Cardiac muscle cell (in vitro differentiated cells and primary cell): Measurements from ENCODE around the gene ASB18. TPM values are rescaled to one million over a fixed set of nuclear protein-coding genes. Genes with fewer than 3 reads are reported as not detected.

Experiments used
- DNase-seq, 2 donors: peaks; one replicate each; pipeline versions ENCODE4 v3.0.0 to v3.0.0-alpha.2; 2010 to 2017; ENCODE audit warnings: low read depth in 1 of 2, low spot score in 1 of 2
- H3K27ac ChIP-seq: fragments of 200-600 bp; sonication (generic); 2 replicates; pipeline ENCODE4 v1.5.1; 2016
- H3K27me3 ChIP-seq: fragments of 200-600 bp; sonication (generic); 2 replicates; pipeline ENCODE4 v1.6.0; 2016; ENCODE audit warnings: control low read depth
- H3K36me3 ChIP-seq: fragments of 200-600 bp; sonication (generic); 2 replicates; pipeline ENCODE4 v1.5.1; 2016; ENCODE audit warnings: control low read depth
- H3K4me1 ChIP-seq: fragments of 200-600 bp; sonication (generic); 2 replicates; pipeline ENCODE4 v1.8.1; 2017; ENCODE audit warnings: low read depth, mild to moderate bottlenecking, mixed run types
- H3K4me3 ChIP-seq: fragments of 200-600 bp; sonication (generic); 2 replicates; pipeline ENCODE4 v1.5.1; 2016; ENCODE audit warnings: mild to moderate bottlenecking
- H3K9me3 ChIP-seq: fragments of 200-600 bp; sonication (generic); 2 replicates; pipeline ENCODE4 v1.5.1; 2017; ENCODE audit warnings: low read depth, mild to moderate bottlenecking, control low read depth
- polyA plus RNA-seq: library from polyadenylated mRNA; unstranded; fragments of >200 nt; fragmentation: Nextera tagmentation; extraction: Ambion mirVana; gene quantifications from 2 replicates; pipeline ENCODE4 v1.2.1, GENCODE V29; 2016
- total RNA-seq: library from RNA; depleted of rRNA; stranded (reverse); fragments of >200 nt; gene quantifications from 2 replicates; pipeline ENCODE4 v1.2.3, GENCODE V29; 2016
- TF ChIP-seq, protein P1 (sequence below): IDR thresholded peaks from 2 replicates; pipeline ENCODE4 v1.5.1; 2012; ENCODE audit warnings: low read depth, mild to moderate bottlenecking, low read length

Gene ASB18
- total and polyA plus RNA-seq, 2 experiments from 2014 or later = 0.70 TPM; not detected in 1

- peaks cover 100% of the 10 kb centered on the region for H3K27me3 ChIP-seq
- H3K9me3 ChIP-seq = no peaks in the 10 kb centered on the region
- no peaks in the 10 kb centered on the region for H3K36me3 ChIP-seq
- peaks cover 7% of the 10 kb centered on the region for H3K4me1 ChIP-seq
- no peak overlapping the region for H3K27ac ChIP-seq
- H3K4me3 ChIP-seq = no peak overlapping the region
- TF ChIP-seq, protein P1, sequence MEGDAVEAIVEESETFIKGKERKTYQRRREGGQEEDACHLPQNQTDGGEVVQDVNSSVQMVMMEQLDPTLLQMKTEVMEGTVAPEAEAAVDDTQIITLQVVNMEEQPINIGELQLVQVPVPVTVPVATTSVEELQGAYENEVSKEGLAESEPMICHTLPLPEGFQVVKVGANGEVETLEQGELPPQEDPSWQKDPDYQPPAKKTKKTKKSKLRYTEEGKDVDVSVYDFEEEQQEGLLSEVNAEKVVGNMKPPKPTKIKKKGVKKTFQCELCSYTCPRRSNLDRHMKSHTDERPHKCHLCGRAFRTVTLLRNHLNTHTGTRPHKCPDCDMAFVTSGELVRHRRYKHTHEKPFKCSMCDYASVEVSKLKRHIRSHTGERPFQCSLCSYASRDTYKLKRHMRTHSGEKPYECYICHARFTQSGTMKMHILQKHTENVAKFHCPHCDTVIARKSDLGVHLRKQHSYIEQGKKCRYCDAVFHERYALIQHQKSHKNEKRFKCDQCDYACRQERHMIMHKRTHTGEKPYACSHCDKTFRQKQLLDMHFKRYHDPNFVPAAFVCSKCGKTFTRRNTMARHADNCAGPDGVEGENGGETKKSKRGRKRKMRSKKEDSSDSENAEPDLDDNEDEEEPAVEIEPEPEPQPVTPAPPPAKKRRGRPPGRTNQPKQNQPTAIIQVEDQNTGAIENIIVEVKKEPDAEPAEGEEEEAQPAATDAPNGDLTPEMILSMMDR = no peak
- DNase-seq = no peak
Measured at GRCh38 chr2:236159778-236160170, 104.4 kb downstream of the ASB18 start.

DNA sequence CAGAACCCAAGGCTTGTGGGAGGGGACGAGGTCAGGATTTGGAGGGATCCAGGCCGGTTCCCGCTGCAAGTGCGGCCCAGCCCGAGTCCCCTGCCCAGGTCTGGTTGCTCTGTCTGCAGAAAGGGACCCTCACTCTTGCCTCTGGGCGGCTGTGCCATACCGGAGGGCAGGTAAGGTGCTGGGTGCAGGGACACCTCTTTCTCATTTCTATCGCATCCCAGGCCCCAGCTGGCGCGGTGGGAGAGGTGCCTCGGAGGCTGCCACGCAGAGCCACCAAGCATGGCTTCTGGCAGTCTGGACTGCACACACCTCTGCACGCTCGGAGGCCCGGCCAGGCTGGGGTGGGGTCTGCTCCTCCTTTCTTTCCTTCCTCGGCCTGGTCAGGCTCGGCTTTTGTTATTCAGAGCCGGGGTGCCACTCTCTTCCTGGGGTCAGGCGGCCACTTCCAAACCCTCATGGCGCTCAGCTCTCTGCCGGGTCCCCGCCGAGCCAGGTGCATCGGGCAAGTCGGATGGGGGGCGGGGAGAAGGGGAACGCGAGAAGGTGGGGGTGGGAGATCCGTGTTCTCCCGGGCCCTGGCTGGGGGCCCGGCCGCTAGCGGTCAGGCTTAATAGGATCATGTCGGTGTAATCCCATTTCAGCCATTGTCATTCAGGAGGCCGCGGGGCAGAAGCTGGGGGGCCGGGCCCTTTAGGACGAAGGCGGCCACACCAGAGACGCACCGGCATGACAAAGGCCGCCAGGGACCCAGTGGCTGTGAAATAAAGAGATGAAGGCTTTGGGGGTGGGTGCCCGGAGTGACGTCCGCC lies 105.0 kb downstream of the ASB18 start:
- no peak overlapping the region for H3K4me3 ChIP-seq
- H3K27me3 ChIP-seq = peaks cover 100% of the 10 kb centered on the region

DNA sequence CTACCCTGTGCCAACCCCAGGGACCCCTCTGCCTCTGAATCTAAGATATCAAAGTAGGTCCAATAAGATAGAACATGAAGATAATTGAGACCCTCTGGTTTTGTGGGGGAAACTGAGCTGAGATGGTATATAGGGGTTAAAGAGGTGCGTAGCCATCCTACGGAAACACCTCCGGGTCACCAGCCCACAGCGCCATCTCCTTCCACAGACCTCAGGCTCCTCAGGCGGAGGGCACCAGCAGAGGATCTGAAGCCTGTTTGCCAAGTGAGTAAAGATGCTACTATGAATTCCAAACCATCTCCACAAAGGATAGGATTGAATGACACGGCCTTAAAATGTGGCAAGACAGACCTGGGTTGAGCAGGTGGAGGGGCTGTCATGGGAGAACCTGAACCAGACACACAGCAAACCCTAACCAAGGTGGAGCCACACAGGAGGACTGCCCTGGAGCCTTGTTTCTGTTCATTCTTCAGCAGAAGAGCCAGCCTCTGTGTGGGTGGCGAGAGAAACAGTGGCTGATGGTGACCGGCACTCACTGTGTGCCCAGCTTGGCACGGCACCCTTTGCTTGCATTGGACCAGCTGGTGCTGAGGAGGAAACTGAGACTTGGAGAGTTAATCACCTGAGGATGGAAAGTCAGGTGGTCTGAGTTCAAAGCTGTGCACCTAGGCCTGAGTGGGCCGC lies 106.2 kb downstream of the ASB18 start:
- Histone ChIP-seq H3K4me3 (no peak overlapping the region), H3K27me3 (peaks cover 91% of the 10 kb centered on the region), H3K4me1 (no peaks in the 10 kb centered on the region), H3K36me3 (no peaks in the 10 kb centered on the region), H3K9me3 (no peaks in the 10 kb centered on the region), H3K27ac (no peak overlapping the region)
- TF ChIP-seq, protein P1 = no peak
- DNase-seq = no peak

More for the DNA sequence above, 105.0 kb downstream of the ASB18 start:
- TF ChIP-seq, protein P1 = no peak
- Histone ChIP-seq H3K4me1 (peaks cover under 1% of the 10 kb centered on the region), H3K9me3 (no peaks in the 10 kb centered on the region), H3K36me3 (no peaks in the 10 kb centered on the region), H3K27ac (no peak overlapping the region)
- no peak for DNase-seq

GRCh38 chr2:236157366-236157765 lies 106.8 kb downstream of the ASB18 start:
- DNase-seq = peak in 1 of 2 donors; percentile 33
- no peaks in the 10 kb centered on the region for H3K9me3 ChIP-seq
- H3K27me3 ChIP-seq = peaks cover 85% of the 10 kb centered on the region
- no peaks in the 10 kb centered on the region for H3K36me3 ChIP-seq
- TF ChIP-seq, protein P1 = no peak
- no peak overlapping the region for H3K4me3 ChIP-seq
- H3K27ac ChIP-seq = no peak overlapping the region
- no peaks in the 10 kb centered on the region for H3K4me1 ChIP-seq

GRCh38 chr2:236156860-236157194 lies 107.4 kb downstream of the ASB18 start:
- no peak overlapping the region for H3K27ac ChIP-seq
- H3K27me3 ChIP-seq = peaks cover 79% of the 10 kb centered on the region
- no peak overlapping the region for H3K4me3 ChIP-seq
- no peaks in the 10 kb centered on the region for H3K36me3 ChIP-seq
- TF ChIP-seq, protein P1 = no peak
- no peak for DNase-seq
- no peaks in the 10 kb centered on the region for H3K4me1 ChIP-seq
- H3K9me3 ChIP-seq = no peaks in the 10 kb centered on the region
